ENCODE results near the gene CHKB.

- no peak for TF ChIP-seq GATA3 (IDR thresholded peaks at IDR 0.05; ENCODE audit: low read depth, low read length)
- no peak for TF ChIP-seq GATA2 (IDR thresholded peaks at IDR 0.05; ENCODE audit: low read depth, low read length)
These were observed 37.8 kb downstream of the CHKB start for GRCh38 chr22:50544746-50545253.
